ENCODE results near the gene ACBD4. TPM values are rescaled to one million over a fixed set of nuclear protein-coding genes. Genes with fewer than 3 reads are reported as not detected.

Gene ACBD4
- total RNA-seq, 1 experiment from 2014 or later, result 9.7 TPM

GRCh38 chr17:45086391-45086790 is 49.1 kb upstream of the ACBD4 start:
- Mint-ChIP-seq H3K27me3 (ENCODE audit: low read depth) (no peaks in the 10 kb centered on the region), H3K4me3 (no peak overlapping the region), H3K4me1 (peaks cover 11 to 12% of the 10 kb centered on the region in 2 experiments), H3K36me3 (ENCODE audit: insufficient read depth in 1 of 3, low read depth in 3 of 3) (peaks cover 28 to 88% (median 69%) of the 10 kb centered on the region in 3 experiments; a peak in 6 of 7 replicates), H3K27ac (peak overlapping the region in 1 of 3 experiments; percentile 39; a peak in 1 of 7 replicates), H3K9me3 (no peaks in the 10 kb centered on the region)
- TF ChIP-seq CTCF (conservative IDR thresholded peaks at IDR 0.05), result no peak
- Histone ChIP-seq H3K27ac (ENCODE audit: insufficient read length, low read depth, low read length) (no peak overlapping the region), H3K23me2 (ENCODE audit: insufficient read length, low read depth, low read length, poor library complexity, severe bottlenecking) (no peaks in the 10 kb centered on the region), H3K9ac (ENCODE audit: extremely low read depth, insufficient read length, low read length) (no peak overlapping the region), H3K23ac (ENCODE audit: insufficient read length, low read depth, low read length) (no peak overlapping the region), H4K91ac (ENCODE audit: insufficient read length, low read depth, low read length) (no peak overlapping the region), H4K5ac (ENCODE audit: insufficient read length, low read depth, low read length) (no peak overlapping the region), H3K27me3 (ENCODE audit: insufficient read depth, low read length) (no peaks in the 10 kb centered on the region), H3K4me1 (ENCODE audit: insufficient read depth, low read length) (peaks cover 2% of the 10 kb centered on the region; the same call in 1 of the 2 replicates), H2BK20ac (ENCODE audit: low read depth, low read length, poor library complexity, severe bottlenecking) (no peak overlapping the region), H2BK5ac (ENCODE audit: insufficient read length, low read length) (no peak overlapping the region), H3K4me2 (ENCODE audit: insufficient read depth, insufficient read length, low read length) (no peak overlapping the region), H2BK12ac (ENCODE audit: insufficient read length, low read depth, low read length) (no peak overlapping the region), H4K8ac (replicated peaks; ENCODE audit: insufficient read length, low read depth, low read length) (no peak overlapping the region), H3T11ph (ENCODE audit: low read length) (no peak overlapping the region), H3K79me1 (ENCODE audit: insufficient read depth, low read depth, low read length, poor library complexity, severe bottlenecking) (no peaks in the 10 kb centered on the region), H4K20me1 (ENCODE audit: control insufficient read depth, insufficient read depth, insufficient read length) (no peaks in the 10 kb centered on the region), H3K56ac (ENCODE audit: insufficient read length, low read depth, low read length) (no peak overlapping the region), H3K18ac (ENCODE audit: insufficient read length, low read depth, low read length) (no peak overlapping the region), H2BK120ac (ENCODE audit: low read depth, low read length, poor library complexity, severe bottlenecking) (no peak overlapping the region), H2AFZ (ENCODE audit: low read length) (no peak overlapping the region), H3K9me3 (ENCODE audit: control insufficient read depth, low read depth, low read length) (no peaks in the 10 kb centered on the region), H2BK15ac (ENCODE audit: low read depth, low read length) (no peak overlapping the region), H3K79me2 (ENCODE audit: insufficient read depth, low read length) (no peaks in the 10 kb centered on the region), H3K14ac (ENCODE audit: insufficient read depth, low read length) (no peak overlapping the region), H3K4ac (ENCODE audit: low read depth, low read length) (no peak overlapping the region), H2AK5ac (ENCODE audit: insufficient read length, low read length) (no peak overlapping the region)
- DNase-seq, result no peak
- no CpG with 5 or more reads among the region's 4 CpGs for WGBS (ENCODE audit: extremely low coverage, insufficient read length, low lambda C conversion rate)

All from H9 (cell line).